T-cell (primary cell): ENCODE data around the gene FKBP5. TPM values are rescaled to one million over a fixed set of nuclear protein-coding genes. Genes with fewer than 3 reads are reported as not detected.
A peak's percentile ranks its signal among the peaks of the same experiment; 100 is the strongest.

ENCODE experiments used
- ATAC-seq, 4 experiments: fragments of 200-7000 bp in 3 of 4; fragments of 150-1000 bp in 1 of 4; cut with Tn5 transposase; replicated peaks in 1 of 4; 1 replicate in 3 of 4; 2 replicates in 1 of 4; pipeline ENCODE4 v1.10.0; 2021; ENCODE audit warnings: moderate library complexity in 3 of 4, mild to moderate bottlenecking in 2 of 4, moderate number of reproducible peaks in 1 of 4
- CTCF ChIA-PET, 2 donors: fragments of 300-600 bp; sonication (Branson Sonifier 250); formaldehyde crosslinking; loops; one replicate each; lab custom pipeline; 2022; ENCODE audit warnings: antibody characterized with exemption in 2 of 2; lab: Charles Lee
- POLR2A ChIA-PET, 2 donors: fragments of 300-600 bp; sonication (Branson Sonifier 250); formaldehyde crosslinking; loops; one replicate each; lab custom pipeline; 2022; ENCODE audit warnings: antibody characterized with exemption in 2 of 2; lab: Charles Lee
- DNase-seq, 35 experiments: peaks; one replicate each; pipeline versions ENCODE4 v3.0.0 to v3.0.0-alpha.2; 2013 to 2023
- H3K27ac ChIP-seq: one replicate; pipeline ENCODE4 v1.5.1; 2013; ENCODE audit warnings: low read length
- H3K27me3 ChIP-seq, 2 experiments: replicated peaks in 1 of 2; 1 replicate in 1 of 2; 2 replicates in 1 of 2; pipeline versions ENCODE4 v1.6.1 to v1.7.0; 2013; ENCODE audit warnings: low read length in 1 of 2, mixed read lengths in 1 of 2; ENCODE audit not compliant: control insufficient read depth in 2 of 2, insufficient read depth in 2 of 2; ENCODE audit errors: extremely low read depth in 1 of 2
- H3K36me3 ChIP-seq, 2 donors: 1 replicate in 1 of 2; 2 replicates in 1 of 2; pipeline versions ENCODE4 v1.6.1 to v1.7.0; 2013; ENCODE audit warnings: low read length in 1 of 2; ENCODE audit not compliant: control insufficient read depth in 2 of 2, insufficient read depth in 1 of 2; ENCODE audit errors: extremely low read depth in 1 of 2
- H3K4me1 ChIP-seq, 2 experiments: 1 replicate in 1 of 2; 2 replicates in 1 of 2; pipeline versions ENCODE4 v1.6.1 to v1.7.0; 2013; ENCODE audit warnings: low read length in 2 of 2, mixed read lengths in 1 of 2; ENCODE audit not compliant: insufficient read depth in 2 of 2, control insufficient read depth in 1 of 2; ENCODE audit errors: extremely low read depth in 1 of 2
- H3K4me3 ChIP-seq, 2 donors: 1 replicate in 1 of 2; 2 replicates in 1 of 2; pipeline versions ENCODE4 v1.5.1 to v1.7.0; 2013; ENCODE audit warnings: mild to moderate bottlenecking in 2 of 2, low read length in 1 of 2, moderate library complexity in 1 of 2; ENCODE audit not compliant: control insufficient read depth in 1 of 2; ENCODE audit errors: extremely low read depth in 1 of 2
- H3K9me3 ChIP-seq: 2 replicates; pipeline ENCODE4 v1.7.0; 2013
- H3K27ac Mint-ChIP-seq, 2 donors: one replicate each; pipeline ENCODE4 v1.8.0; 2020 to 2021; ENCODE audit warnings: mild to moderate bottlenecking in 2 of 2, mixed read lengths in 2 of 2
- H3K27me3 Mint-ChIP-seq, 2 donors: one replicate each; pipeline ENCODE4 v1.8.0; 2021 to 2022; ENCODE audit warnings: mixed read lengths in 2 of 2
- H3K36me3 Mint-ChIP-seq: one replicate; pipeline ENCODE4 v1.8.0; 2021; ENCODE audit warnings: mixed read lengths
- H3K4me1 Mint-ChIP-seq, 3 donors: one replicate each; pipeline ENCODE4 v1.8.0; 2020 to 2022; ENCODE audit warnings: mixed read lengths in 3 of 3, mild to moderate bottlenecking in 1 of 3
- H3K4me3 Mint-ChIP-seq, 3 donors: one replicate each; pipeline ENCODE4 v1.8.0; 2020 to 2022; ENCODE audit warnings: mild to moderate bottlenecking in 3 of 3, mixed read lengths in 3 of 3, moderate library complexity in 3 of 3
- H3K9me3 Mint-ChIP-seq, 3 donors: one replicate each; pipeline ENCODE4 v1.8.0; 2020 to 2022; ENCODE audit warnings: mixed read lengths in 3 of 3
- WGBS: methylation state at CpG from one replicate; pipeline ENCODE4 v1.1.5; 2013; ENCODE audit warnings: missing lambda C conversion rate; ENCODE audit not compliant: insufficient coverage; 5-methylcytosine and 5-hydroxymethylcytosine counted together
- total RNA-seq, 35 experiments: library from RNA in 6 of 35; stranded (reverse) in 6 of 35; fragments of 120-200 nt in 1 of 35; gene quantifications; one replicate each; pipeline versions ENCODE4 v1.2.1 to v1.2.4 and lab custom pipeline; 2013 to 2026

FKBP5 gene
- total RNA-seq, 5 donors from 2014 or later (not counting 1 experiment from before 2014, with no cell fraction given): 61.4 to 130 (median 63.9) TPM

DNA sequence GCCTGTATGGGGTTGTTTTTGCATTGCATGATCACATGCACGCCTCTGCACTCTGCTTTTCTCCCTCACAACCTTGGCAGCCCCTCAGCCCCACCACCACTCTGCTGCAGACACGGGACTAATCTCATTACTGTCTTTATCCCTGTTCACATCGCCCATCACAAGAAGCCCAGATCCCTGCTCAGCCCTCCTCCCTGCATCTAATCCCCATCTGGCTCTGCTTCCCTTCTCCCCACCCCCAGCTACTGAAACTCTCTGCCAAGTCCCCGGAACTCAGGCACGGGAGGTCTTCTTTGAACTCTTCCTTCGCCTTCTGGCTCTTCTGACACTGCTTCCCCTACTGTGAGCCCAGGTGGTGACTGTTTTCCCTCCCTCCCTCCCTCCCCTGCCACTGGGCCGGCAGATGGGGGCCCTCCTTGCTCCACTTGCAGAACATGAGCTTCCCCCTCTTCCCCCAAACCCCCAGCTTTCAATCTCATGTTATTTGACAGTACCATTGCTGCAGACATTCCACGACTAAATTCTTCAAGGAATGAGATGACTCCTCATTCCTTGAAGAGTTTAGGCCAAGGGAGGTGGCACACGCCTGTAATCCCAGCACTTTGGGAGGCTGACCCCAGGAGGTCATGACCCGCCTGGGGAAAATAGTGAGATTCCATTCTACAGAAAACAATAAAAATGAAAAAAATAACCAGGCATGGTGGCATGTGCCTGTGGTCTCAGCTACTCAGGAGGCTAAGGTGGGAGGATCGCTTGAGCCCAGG is 154.1 kb downstream of the FKBP5 start:
- H3K4me1 Mint-ChIP-seq: peaks cover 5 to 9% (median 8%) of the 10 kb centered on the region in 3 donors
- no peak overlapping the region for H3K27ac Mint-ChIP-seq
- DNase-seq (no peak), ATAC-seq (peak in 1 of 4 experiments; percentile 31)
- Histone ChIP-seq H3K4me1 (peaks cover 4% of the 10 kb centered on the region in 2 experiments), H3K4me3 (no peak overlapping the region), H3K27ac (no peak overlapping the region), H3K36me3 (no peaks in the 10 kb centered on the region), H3K9me3 (no peaks in the 10 kb centered on the region), H3K27me3 (peaks cover 0 to 18% of the 10 kb centered on the region in 2 experiments)
- H3K27me3 Mint-ChIP-seq: peaks cover 5 to 7% of the 10 kb centered on the region in 2 donors
- POLR2A ChIA-PET: no interaction called here
- H3K36me3 Mint-ChIP-seq: no peaks in the 10 kb centered on the region
- WGBS: 39% methylated on average over 9 of the region's 11 CpGs
- no peaks in the 10 kb centered on the region for H3K9me3 Mint-ChIP-seq
- H3K4me3 Mint-ChIP-seq: no peak overlapping the region
- CTCF ChIA-PET: interaction anchor here in 1 of 2 donors (0.6 kb wide), 2 partner anchors 114 to 1261 kb away, joined by 3 to 5 read pairs; no protein-coding TSS in a partner anchor

DNA sequence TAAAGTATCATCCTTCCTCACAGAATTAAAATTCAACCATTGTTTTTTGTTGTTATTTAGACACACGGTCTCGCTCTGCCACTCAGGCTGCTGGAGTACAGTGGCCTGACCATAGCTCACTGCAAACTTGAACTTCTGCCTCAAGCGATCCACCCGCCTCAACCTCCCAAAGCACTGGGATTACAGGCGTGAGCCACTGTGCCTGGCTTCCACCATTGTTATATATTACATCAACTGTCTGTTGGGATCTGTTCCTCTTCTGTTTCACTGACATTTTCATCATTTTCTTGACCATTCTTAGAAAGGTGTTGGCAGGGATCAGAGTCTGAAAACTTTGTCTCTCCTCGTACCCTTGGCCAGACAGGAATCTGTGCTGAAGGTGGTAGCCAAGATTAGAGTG is 154.7 kb downstream of the FKBP5 start:
- DNase-seq (no peak), ATAC-seq (no peak)
- WGBS: 93% methylated on average over 2 of the region's 6 CpGs
- peaks cover 0 to 18% of the 10 kb centered on the region in 2 experiments for H3K27me3 ChIP-seq
- CTCF ChIA-PET: no interaction called here
- H3K4me3 ChIP-seq: no peak overlapping the region
- H3K4me3 Mint-ChIP-seq: no peak overlapping the region
- POLR2A ChIA-PET: no interaction called here
- peaks cover 5 to 7% of the 10 kb centered on the region in 2 donors for H3K27me3 Mint-ChIP-seq
- H3K27ac Mint-ChIP-seq: no peak overlapping the region
- no peaks in the 10 kb centered on the region for H3K36me3 Mint-ChIP-seq
- H3K4me1 ChIP-seq: peaks cover 4% of the 10 kb centered on the region in 2 experiments
- H3K4me1 Mint-ChIP-seq: peaks cover 5 to 9% (median 8%) of the 10 kb centered on the region in 3 donors
- H3K9me3 ChIP-seq: no peaks in the 10 kb centered on the region
- no peaks in the 10 kb centered on the region for H3K36me3 ChIP-seq
- no peak overlapping the region for H3K27ac ChIP-seq
- no peaks in the 10 kb centered on the region for H3K9me3 Mint-ChIP-seq

DNA sequence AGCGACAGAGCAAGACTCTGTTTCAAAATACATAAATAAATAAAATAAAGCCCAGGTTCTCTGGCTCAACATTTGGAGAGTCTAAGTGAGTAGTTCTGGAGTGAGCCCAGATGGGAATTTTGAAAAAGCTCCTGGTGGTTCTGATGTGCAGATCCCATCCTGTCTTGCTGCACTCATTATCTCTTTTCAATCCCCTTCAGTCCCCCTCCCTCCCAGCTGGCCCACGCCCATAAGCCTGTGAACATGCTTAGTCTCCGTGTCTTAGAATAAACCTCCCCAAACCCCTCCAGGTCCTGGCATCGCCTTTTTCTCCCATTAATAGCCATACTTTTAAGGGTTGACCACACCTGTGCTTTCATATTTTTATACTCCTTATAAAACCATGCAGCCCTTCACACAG is 156.6 kb downstream of the FKBP5 start:
- Histone ChIP-seq H3K4me3 (no peak overlapping the region), H3K36me3 (no peaks in the 10 kb centered on the region), H3K4me1 (peaks cover 4% of the 10 kb centered on the region in 2 experiments), H3K27ac (no peak overlapping the region), H3K9me3 (no peaks in the 10 kb centered on the region), H3K27me3 (peaks cover 0 to 18% of the 10 kb centered on the region in 2 experiments)
- WGBS: 94% methylated on average over 3 of the region's 4 CpGs
- no peak overlapping the region for H3K27ac Mint-ChIP-seq
- POLR2A ChIA-PET: no interaction called here
- CTCF ChIA-PET: interaction anchor here in 1 of 2 donors (1.5 kb wide), 1 partner anchor 9 kb away, joined by 4 read pairs; no protein-coding TSS in a partner anchor
- no peaks in the 10 kb centered on the region for H3K36me3 Mint-ChIP-seq
- H3K27me3 Mint-ChIP-seq: peaks cover 5 to 7% of the 10 kb centered on the region in 2 donors
- H3K4me3 Mint-ChIP-seq: no peak overlapping the region
- no peak for DNase-seq
- ATAC-seq: no peak
- peaks cover 5 to 9% (median 8%) of the 10 kb centered on the region in 3 donors for H3K4me1 Mint-ChIP-seq
- H3K9me3 Mint-ChIP-seq: no peaks in the 10 kb centered on the region

DNA sequence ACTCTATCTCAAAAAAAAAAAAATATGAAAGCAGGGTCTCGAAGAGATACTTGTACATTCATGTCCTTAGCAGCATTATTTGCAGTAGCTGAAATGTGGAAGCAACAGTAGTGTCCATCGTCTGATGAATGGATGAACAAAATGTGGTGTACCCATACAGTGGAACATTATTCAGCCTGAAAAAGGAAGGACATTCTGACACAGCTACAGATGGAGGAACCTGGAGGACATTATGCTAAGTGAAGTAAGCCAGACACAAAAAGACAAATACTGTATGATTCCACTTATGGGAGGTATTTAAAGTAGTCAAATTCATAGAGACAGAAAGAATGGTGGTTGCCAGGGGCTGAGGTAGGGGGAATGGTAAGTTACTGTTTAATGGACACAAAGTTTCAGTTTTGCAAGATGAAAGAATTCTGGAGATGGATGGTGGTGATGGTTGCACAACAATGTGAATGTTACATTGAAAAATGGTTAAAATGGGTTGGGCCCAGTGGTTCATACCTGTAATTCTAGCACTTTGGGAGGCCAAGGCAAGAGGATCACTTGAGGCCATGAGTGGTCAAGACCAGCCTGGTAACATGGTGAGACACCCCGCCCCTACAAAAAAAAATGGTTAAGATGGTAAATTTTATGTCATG is 164.2 kb downstream of the FKBP5 start:
- Histone ChIP-seq H3K9me3 (no peaks in the 10 kb centered on the region), H3K4me3 (no peak overlapping the region), H3K36me3 (no peaks in the 10 kb centered on the region), H3K4me1 (peaks cover 6 to 31% of the 10 kb centered on the region in 2 experiments), H3K27me3 (peaks cover 0 to 9% of the 10 kb centered on the region in 2 experiments), H3K27ac (no peak overlapping the region)
- WGBS: 100% methylated on average over 2 of the region's 3 CpGs
- DNase-seq (no peak), ATAC-seq (no peak)
- Mint-ChIP-seq H3K9me3 (no peaks in the 10 kb centered on the region), H3K36me3 (no peaks in the 10 kb centered on the region), H3K27ac (peak overlapping the region; percentile 9 to 34), H3K4me1 (peaks cover 20 to 28% (median 21%) of the 10 kb centered on the region in 3 donors), H3K4me3 (no peak overlapping the region), H3K27me3 (no peaks in the 10 kb centered on the region)
- ChIA-PET CTCF (interaction anchor here (0.6 to 0.9 kb wide), 3 partner anchors 8 to 1258 kb away, joined by 3 to 5 read pairs (median 3); partner anchors contain the start of gene ARMC12 (in 1 of the 2)), POLR2A (no interaction called here)

Other genes with a start within 250 kb of the FKBP5 start
- 10 to 100 TPM in 3 of 5 donors, 1 to 10 TPM in 2; 5.6 to 12.8 (median 11.7) TPM for gene FANCE, start 236.6 kb downstream of the FKBP5 start, total RNA-seq
- 1,000 to 10,000 TPM; 1,890 to 2,203 (median 2,081) TPM for gene RPL10A, start 220.5 kb downstream of the FKBP5 start, total RNA-seq
- gene TEAD3, start 191.8 kb downstream of the FKBP5 start, total RNA-seq: under 1 TPM in 3 of 5 donors, not detected in 2; 0.26 to 0.53 (median 0.41) TPM
- not detected for gene TULP1, start 176.0 kb downstream of the FKBP5 start, total RNA-seq
- 1 to 10 TPM in 2 of 5 donors, under 1 TPM in 3; 0.63 to 1.8 (median 0.90) TPM for gene ARMC12, start 48.1 kb upstream of the FKBP5 start, total RNA-seq
- gene CLPSL2, start 87.7 kb upstream of the FKBP5 start, total RNA-seq: not detected
- not detected for gene CLPSL1, start 92.1 kb upstream of the FKBP5 start, total RNA-seq
- 1 to 10 TPM in 3 of 5 donors, not detected in 2; 5.9 to 8.2 (median 6.2) TPM for gene CLPS, start 108.4 kb upstream of the FKBP5 start, total RNA-seq
- not detected for gene LHFPL5, start 116.4 kb upstream of the FKBP5 start, total RNA-seq
- 10 to 100 TPM; 37.2 to 45.8 (median 40.9) TPM for gene SRPK1, start 232.2 kb upstream of the FKBP5 start, total RNA-seq